ENCODE results near the gene IL1RAP. TPM values are rescaled to one million over a fixed set of nuclear protein-coding genes. Genes with fewer than 3 reads are reported as not detected.

Gene IL1RAP
- total RNA-seq, 1 experiment from 2014 or later: 186 TPM

- intact Hi-C loops (cut with micrococcal nuclease; ENCODE audit: unreplicated experiment): no loop called here
- Mint-ChIP-seq H3K4me1 (ENCODE audit: low read depth, unreplicated experiment) (peaks cover 44% of the 10 kb centered on the region), H3K9me3 (ENCODE audit: low read depth, unreplicated experiment) (peaks cover 5% of the 10 kb centered on the region), H3K4me3 (ENCODE audit: low read depth, unreplicated experiment) (no peak overlapping the region), H3K27me3 (ENCODE audit: unreplicated experiment) (no peaks in the 10 kb centered on the region), H3K27ac (ENCODE audit: unreplicated experiment) (no peak overlapping the region), H3K36me3 (ENCODE audit: insufficient read depth, unreplicated experiment) (no peaks in the 10 kb centered on the region)
- DNase-seq: no peak
- no peak for TF ChIP-seq CTCF (IDR thresholded peaks at IDR 0.05; ENCODE audit: unreplicated experiment)
- CTCF ChIA-PET: interaction anchor here (0.6 to 1.3 kb wide), 2 partner anchors 9 to 108 kb away, joined by 5 to 6 read pairs; no protein-coding TSS in a partner anchor
- no TSS peak for BruUV-seq (replicated peaks)
Observed at GRCh38 chr3:190495796-190496195, 18.1 kb upstream of the IL1RAP start.

GRCh38 chr3:190496859-190497258, 17.0 kb upstream of the IL1RAP start:
- Mint-ChIP-seq H3K36me3 (ENCODE audit: insufficient read depth, unreplicated experiment) (no peaks in the 10 kb centered on the region), H3K9me3 (ENCODE audit: low read depth, unreplicated experiment) (peaks cover 5% of the 10 kb centered on the region), H3K27ac (ENCODE audit: unreplicated experiment) (no peak overlapping the region), H3K27me3 (ENCODE audit: unreplicated experiment) (no peaks in the 10 kb centered on the region), H3K4me1 (ENCODE audit: low read depth, unreplicated experiment) (peaks cover 33% of the 10 kb centered on the region), H3K4me3 (ENCODE audit: low read depth, unreplicated experiment) (no peak overlapping the region)
- no peak for TF ChIP-seq CTCF (IDR thresholded peaks at IDR 0.05; ENCODE audit: unreplicated experiment)
- intact Hi-C loops (cut with micrococcal nuclease; ENCODE audit: unreplicated experiment): no loop called here
- BruUV-seq (replicated peaks): no TSS peak
- CTCF ChIA-PET: no interaction called here
- no peak for DNase-seq

GRCh38 chr3:190497811-190498210, 16.1 kb upstream of the IL1RAP start:
- no peak overlapping the region for H3K4me3 Mint-ChIP-seq (ENCODE audit: low read depth, unreplicated experiment)
- CTCF ChIA-PET: interaction anchor here (1.3 kb wide), 1 partner anchor 53 kb away, joined by 3 read pairs; no protein-coding TSS in a partner anchor
- no TSS peak for BruUV-seq (replicated peaks)

GRCh38 chr3:190498293-190498692, 15.6 kb upstream of the IL1RAP start:
- H3K36me3 Mint-ChIP-seq (ENCODE audit: insufficient read depth, unreplicated experiment): no peaks in the 10 kb centered on the region
- H3K9me3 Mint-ChIP-seq (ENCODE audit: low read depth, unreplicated experiment): peaks cover 2% of the 10 kb centered on the region
- no peak for TF ChIP-seq CTCF (IDR thresholded peaks at IDR 0.05; ENCODE audit: unreplicated experiment)
- H3K4me1 Mint-ChIP-seq (ENCODE audit: low read depth, unreplicated experiment): peaks cover 19% of the 10 kb centered on the region
- no TSS peak for BruUV-seq (replicated peaks)
- H3K27ac Mint-ChIP-seq (ENCODE audit: unreplicated experiment): no peak overlapping the region
- intact Hi-C loops (cut with micrococcal nuclease; ENCODE audit: unreplicated experiment): no loop called here
- no peaks in the 10 kb centered on the region for H3K27me3 Mint-ChIP-seq (ENCODE audit: unreplicated experiment)
- H3K4me3 Mint-ChIP-seq (ENCODE audit: low read depth, unreplicated experiment): no peak overlapping the region
- CTCF ChIA-PET: interaction anchor here (1.3 to 1.6 kb wide), 2 partner anchors 15 to 54 kb away, joined by 3 read pairs; no protein-coding TSS in a partner anchor
- DNase-seq: no peak

More at GRCh38 chr3:190497811-190498210, 16.1 kb upstream of the IL1RAP start:
- no peak overlapping the region for H3K27ac Mint-ChIP-seq (ENCODE audit: unreplicated experiment)
- DNase-seq: no peak
- peaks cover 24% of the 10 kb centered on the region for H3K4me1 Mint-ChIP-seq (ENCODE audit: low read depth, unreplicated experiment)
- H3K36me3 Mint-ChIP-seq (ENCODE audit: insufficient read depth, unreplicated experiment): no peaks in the 10 kb centered on the region
- no peaks in the 10 kb centered on the region for H3K27me3 Mint-ChIP-seq (ENCODE audit: unreplicated experiment)
- intact Hi-C loops (cut with micrococcal nuclease; ENCODE audit: unreplicated experiment): no loop called here
- peaks cover 5% of the 10 kb centered on the region for H3K9me3 Mint-ChIP-seq (ENCODE audit: low read depth, unreplicated experiment)
- no peak for TF ChIP-seq CTCF (IDR thresholded peaks at IDR 0.05; ENCODE audit: unreplicated experiment)
